Fibroblast of pulmonary artery (primary cell): ENCODE results near the gene FLT3.

Experiments used
- DNase-seq: peaks from one replicate; pipeline ENCODE4 v3.0.0-alpha.2; 2010; ENCODE audit warnings: low read depth
- H3K4me3 ChIP-seq: replicated peaks from 2 replicates; pipeline ENCODE4 v1.5.1; 2011; ENCODE audit warnings: low read depth, mild to moderate bottlenecking, control low read depth, low read length, moderate library complexity
- TF ChIP-seq, protein P1 (sequence below): IDR thresholded peaks from 2 replicates; pipeline ENCODE4 v1.5.1; 2011; ENCODE audit warnings: mild to moderate bottlenecking, control low read depth, low read length, inconsistent platforms; ENCODE audit errors: missing control alignments

Gene FLT3

DNA sequence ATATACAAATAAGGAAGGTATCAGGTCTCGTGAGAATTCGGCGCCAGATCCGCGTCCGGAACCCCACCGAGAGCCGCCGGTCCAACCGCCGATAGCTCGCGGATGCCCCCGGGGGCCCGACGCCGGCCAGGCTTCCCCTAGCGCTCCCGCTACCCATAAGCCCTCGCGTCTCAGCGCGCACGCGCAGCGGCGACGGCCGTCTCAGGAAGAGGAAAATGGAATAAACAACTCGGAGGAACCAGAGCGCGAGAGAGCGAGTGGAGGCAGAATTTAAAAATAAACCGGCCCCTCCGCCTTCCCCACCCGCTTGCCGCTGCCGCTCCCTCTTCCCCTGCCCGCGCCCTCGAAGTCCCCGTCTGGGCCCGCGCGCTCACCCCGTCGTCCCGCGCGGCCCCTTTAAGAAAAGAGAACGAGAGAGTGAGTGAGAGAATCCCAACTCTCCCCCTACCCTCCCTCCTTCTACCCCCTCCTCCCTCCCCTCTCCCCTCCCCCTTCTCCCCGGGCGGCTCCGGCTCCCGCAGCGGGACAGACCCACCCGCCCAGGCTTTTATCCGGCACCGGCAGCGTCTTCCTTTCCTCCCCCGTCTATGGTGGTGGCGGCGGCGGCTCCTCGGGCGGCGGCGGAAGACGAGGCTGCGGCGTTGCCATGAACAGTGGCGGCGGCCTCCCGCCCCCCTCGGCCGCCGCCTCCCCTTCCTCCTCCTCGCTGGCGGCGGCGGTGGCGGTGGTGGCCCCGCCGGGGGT lies 37.8 kb upstream of the FLT3 start, which contains the start of gene PAN3:
Gene PAN3, plus strand, starts transcription at position 534 of the 744 bp plus-strand sequence. Its CDS starts 113 bp downstream, at position 647.
- TF ChIP-seq, protein P1, sequence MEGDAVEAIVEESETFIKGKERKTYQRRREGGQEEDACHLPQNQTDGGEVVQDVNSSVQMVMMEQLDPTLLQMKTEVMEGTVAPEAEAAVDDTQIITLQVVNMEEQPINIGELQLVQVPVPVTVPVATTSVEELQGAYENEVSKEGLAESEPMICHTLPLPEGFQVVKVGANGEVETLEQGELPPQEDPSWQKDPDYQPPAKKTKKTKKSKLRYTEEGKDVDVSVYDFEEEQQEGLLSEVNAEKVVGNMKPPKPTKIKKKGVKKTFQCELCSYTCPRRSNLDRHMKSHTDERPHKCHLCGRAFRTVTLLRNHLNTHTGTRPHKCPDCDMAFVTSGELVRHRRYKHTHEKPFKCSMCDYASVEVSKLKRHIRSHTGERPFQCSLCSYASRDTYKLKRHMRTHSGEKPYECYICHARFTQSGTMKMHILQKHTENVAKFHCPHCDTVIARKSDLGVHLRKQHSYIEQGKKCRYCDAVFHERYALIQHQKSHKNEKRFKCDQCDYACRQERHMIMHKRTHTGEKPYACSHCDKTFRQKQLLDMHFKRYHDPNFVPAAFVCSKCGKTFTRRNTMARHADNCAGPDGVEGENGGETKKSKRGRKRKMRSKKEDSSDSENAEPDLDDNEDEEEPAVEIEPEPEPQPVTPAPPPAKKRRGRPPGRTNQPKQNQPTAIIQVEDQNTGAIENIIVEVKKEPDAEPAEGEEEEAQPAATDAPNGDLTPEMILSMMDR: peak; percentile 5
- H3K4me3 ChIP-seq: peak within 1 kb of the TSS; percentile 69
- DNase-seq: peak; percentile 92

DNA sequence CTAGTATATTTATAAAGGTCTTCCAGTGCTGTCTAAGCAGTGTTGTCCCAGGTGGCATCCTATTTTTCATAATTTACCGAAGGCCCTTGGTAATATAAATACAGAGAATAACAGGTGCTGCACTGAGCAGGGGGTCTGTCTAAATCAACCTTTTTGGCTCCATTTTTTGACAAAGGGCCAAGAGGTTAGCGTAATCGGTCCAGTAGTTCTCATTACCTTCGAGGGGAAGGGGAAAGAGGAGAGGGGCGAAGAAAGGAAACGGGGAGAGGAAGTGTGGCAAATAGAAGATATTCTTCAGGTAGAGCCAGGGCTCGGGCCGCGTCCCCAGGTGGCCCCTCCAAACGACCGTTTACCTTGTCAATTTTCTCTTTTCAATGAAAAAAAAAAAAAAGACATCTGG lies 37.2 kb upstream of the FLT3 start:
- peak; percentile 13 for DNase-seq
- TF ChIP-seq, protein P1: no peak

DNA sequence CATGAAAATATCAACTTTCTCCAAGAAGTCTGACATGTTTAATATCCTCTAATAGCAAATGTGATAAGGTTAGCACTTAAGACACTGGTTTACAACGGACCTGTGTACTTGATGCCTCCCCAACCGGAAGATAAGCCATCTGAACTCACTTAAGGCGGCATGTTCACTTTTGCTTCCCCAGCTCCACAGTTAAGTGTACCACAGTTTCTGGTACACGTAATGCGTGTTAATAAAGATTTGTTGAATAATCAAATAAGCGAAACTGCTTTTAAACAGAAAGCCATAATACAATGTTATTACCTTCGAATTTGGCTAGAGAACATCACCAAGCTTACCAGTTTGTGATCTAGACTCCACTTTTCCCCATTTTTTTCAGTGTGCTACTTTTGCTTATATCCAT lies 36.5 kb upstream of the FLT3 start:
- peak overlapping the region; percentile 69 for H3K4me3 ChIP-seq
- TF ChIP-seq, protein P1: no peak
- DNase-seq: no peak

More for the DNA sequence above, 37.2 kb upstream of the FLT3 start:
- H3K4me3 ChIP-seq: peak overlapping the region; percentile 69

DNA sequence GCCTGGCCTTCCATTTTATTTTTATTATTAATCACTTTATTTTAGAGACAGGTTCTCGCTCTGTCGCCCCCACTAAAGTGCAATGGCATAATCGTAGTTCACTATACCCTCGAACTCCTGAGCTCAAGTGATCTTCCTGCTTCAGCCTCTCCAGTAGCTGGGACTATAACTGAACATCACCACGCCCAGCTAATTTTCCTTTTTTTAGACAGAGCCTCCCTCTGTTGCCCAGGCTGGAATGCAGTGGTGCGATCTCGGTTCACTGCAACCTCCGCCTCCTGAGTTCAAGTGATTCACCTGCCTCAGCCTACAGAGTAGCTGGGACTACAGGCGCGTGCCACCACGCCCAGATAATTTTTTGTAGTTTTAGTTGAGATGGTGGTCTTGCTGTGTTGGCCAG lies 31.3 kb upstream of the FLT3 start:
- no peak for DNase-seq
- TF ChIP-seq, protein P1: no peak
- H3K4me3 ChIP-seq: no peak overlapping the region

DNA sequence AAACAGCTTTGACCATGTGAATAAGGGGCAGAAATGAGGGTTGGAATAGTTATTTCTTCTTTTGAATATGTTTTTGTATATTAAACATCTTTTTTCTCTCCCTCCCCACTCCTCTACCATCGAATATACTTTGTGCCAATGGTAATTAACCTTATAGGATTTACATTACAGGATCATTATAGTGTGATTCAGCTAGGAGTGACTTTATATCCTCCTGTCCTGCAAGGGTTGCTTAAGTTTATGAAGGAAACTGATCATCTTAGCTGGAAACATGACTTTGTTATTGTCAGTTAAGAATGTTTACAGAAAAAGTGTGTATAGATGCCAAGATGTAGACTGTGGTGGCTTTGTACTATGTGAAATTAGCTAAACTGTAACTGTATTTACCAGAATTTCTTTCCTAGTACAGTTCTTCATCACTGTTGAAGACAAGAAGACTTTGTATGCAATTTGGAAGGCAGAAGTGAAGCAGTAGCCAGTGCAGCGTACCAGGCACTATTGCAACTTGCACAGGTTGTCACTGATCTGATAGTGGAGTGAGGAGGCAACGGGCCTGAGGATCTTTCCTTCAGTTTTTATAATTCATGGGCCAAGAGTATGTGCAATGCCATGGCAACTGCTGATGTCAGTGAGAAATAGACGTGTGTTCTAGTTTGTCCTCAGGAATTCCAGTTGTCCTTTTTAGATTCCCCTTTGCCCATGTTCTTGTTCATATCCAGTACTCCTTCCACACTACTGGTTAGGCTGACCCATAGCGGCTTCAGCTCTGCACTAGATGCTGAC lies 29.7 kb upstream of the FLT3 start:
- DNase-seq: peak; percentile 31
- no peak overlapping the region for H3K4me3 ChIP-seq
- TF ChIP-seq, protein P1: no peak

DNA sequence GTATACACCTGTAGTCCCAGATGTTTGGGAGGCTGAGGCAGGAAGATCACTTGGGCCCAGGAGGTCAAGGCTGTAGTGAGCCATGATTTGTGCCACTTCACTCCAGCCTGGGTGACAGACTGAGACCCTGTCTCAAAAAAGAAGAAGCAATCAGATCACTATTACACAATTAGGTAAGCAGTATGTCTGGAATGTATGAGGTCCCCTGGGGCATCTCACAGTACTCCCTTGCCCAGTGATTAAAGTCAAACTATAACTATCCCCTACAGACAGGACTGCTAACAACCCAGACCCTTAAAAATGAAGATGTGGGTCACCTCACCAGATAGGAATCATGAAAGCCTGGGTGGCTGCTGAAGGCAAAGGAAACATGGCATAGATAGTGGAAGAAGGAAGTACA lies 28.6 kb upstream of the FLT3 start:
- DNase-seq: no peak
- TF ChIP-seq, protein P1: no peak
- H3K4me3 ChIP-seq: no peak overlapping the region
